ENCODE data around the gene CDK6.

The CDK6 gene

DNA sequence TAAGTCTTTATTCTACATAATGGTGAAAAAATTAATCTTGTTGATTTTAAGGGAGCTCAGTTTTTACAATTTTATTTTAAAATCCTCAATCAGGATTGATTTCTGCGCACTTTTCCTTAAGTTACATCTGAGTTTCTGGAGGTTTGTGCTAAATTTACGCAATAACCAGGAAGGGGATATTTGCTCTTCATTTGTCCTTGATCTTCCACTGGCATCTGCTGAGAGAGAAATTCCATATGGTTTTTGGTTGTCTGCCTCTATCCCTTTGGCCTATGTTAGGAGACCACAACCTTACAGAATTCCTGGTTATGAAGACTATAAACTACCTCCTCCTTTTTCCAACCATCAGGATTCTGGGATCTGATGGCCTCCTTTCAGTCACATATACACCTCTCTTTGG lies 20.1 kb upstream of the CDK6 start:
- Histone ChIP-seq H2AFZ (no peak overlapping the region), H3K4me3 (ENCODE audit: low read depth, low read length) (no peak overlapping the region), H3K27me3 (ENCODE audit: control insufficient read depth, insufficient read depth, low read length) (no peaks in the 10 kb centered on the region), H3K4me1 (no peaks in the 10 kb centered on the region), H3K9me3 (ENCODE audit: control insufficient read depth, low read length) (no peaks in the 10 kb centered on the region), H3K79me2 (no peaks in the 10 kb centered on the region), H3K4me2 (ENCODE audit: low read length) (no peak overlapping the region), H3K9ac (no peak overlapping the region), H3K27ac (no peak overlapping the region), H3K36me3 (ENCODE audit: control insufficient read depth, insufficient read depth, low read length) (no peaks in the 10 kb centered on the region)
- no peak for TF ChIP-seq CTCF (IDR thresholded peaks at IDR 0.05)

DNA sequence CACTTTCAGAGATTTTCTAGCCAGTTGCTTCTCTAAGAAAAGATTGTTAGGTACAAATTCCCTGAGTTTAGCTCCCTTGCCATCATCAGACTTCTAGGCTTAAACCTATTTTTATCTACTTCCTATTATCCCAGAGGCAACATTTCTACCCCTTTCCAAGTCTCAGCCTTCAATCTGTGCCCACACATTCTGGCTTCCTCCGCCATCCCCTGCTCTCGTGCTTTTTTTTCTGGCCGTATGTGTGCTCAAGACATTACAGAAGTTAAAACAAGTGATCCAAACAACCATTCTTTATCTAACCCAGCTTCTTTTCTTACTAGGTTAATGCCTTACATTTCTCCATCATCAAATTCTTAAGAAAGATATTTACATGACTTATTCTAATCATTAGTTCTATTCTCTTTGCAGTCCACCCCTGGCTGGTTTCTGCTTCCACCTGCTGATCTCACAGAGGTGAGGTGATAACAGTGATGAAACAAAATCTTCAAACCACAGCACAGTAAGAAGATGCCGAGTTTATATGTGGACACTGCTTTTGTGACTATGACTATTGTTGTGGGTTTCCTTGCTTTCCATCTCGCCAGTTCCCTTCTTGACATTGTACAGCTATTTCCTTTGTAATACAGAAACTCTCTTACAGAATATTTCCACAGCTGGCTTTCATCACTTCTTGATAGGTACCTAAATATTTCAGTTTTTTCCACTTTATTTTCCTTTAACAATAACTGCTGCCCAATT lies 18.3 kb upstream of the CDK6 start:
- H3K4me3 ChIP-seq (ENCODE audit: low read depth, low read length), result no peak overlapping the region
- no peaks in the 10 kb centered on the region for H3K4me1 ChIP-seq
- no peak for TF ChIP-seq CTCF (IDR thresholded peaks at IDR 0.05)
- H3K27me3 ChIP-seq (ENCODE audit: control insufficient read depth, insufficient read depth, low read length), result no peaks in the 10 kb centered on the region
- no peaks in the 10 kb centered on the region for H3K36me3 ChIP-seq (ENCODE audit: control insufficient read depth, insufficient read depth, low read length)
- H3K4me2 ChIP-seq (ENCODE audit: low read length), result no peak overlapping the region
- no peak overlapping the region for H2AFZ ChIP-seq
- no peak overlapping the region for H3K27ac ChIP-seq
- H3K9me3 ChIP-seq (ENCODE audit: control insufficient read depth, low read length), result no peaks in the 10 kb centered on the region
- H3K79me2 ChIP-seq, result no peaks in the 10 kb centered on the region
- H3K9ac ChIP-seq, result no peak overlapping the region

DNA sequence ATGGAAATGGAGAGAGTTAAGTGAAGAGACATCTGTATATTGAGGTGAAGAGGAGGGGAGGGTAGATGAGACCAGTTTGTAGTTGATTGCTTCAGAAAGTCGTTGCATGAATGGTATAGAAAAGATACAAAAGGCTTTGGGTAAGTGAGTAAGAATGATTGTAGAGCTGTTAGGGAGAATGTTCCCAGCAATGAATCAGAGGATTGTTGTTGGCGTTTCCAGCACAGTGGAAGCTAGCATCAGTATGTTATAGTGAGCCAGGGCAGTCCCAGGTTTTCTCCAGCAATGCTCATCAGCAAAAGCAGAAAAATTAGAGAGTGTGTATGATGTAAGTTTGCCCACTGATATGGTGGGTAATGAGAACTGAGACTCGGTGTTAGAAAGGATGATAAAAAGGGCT lies 15.4 kb upstream of the CDK6 start:
- H3K9ac ChIP-seq, result no peak overlapping the region
- no peaks in the 10 kb centered on the region for H3K27me3 ChIP-seq (ENCODE audit: control insufficient read depth, insufficient read depth, low read length)
- H3K79me2 ChIP-seq, result no peaks in the 10 kb centered on the region
- TF ChIP-seq CTCF (IDR thresholded peaks at IDR 0.05), result no peak
- no peaks in the 10 kb centered on the region for H3K9me3 ChIP-seq (ENCODE audit: control insufficient read depth, low read length)
- H3K27ac ChIP-seq, result no peak overlapping the region
- H2AFZ ChIP-seq, result no peak overlapping the region
- no peak overlapping the region for H3K4me2 ChIP-seq (ENCODE audit: low read length)
- no peak overlapping the region for H3K4me3 ChIP-seq (ENCODE audit: low read depth, low read length)
- no peaks in the 10 kb centered on the region for H3K36me3 ChIP-seq (ENCODE audit: control insufficient read depth, insufficient read depth, low read length)
- H3K4me1 ChIP-seq, result no peaks in the 10 kb centered on the region

DNA sequence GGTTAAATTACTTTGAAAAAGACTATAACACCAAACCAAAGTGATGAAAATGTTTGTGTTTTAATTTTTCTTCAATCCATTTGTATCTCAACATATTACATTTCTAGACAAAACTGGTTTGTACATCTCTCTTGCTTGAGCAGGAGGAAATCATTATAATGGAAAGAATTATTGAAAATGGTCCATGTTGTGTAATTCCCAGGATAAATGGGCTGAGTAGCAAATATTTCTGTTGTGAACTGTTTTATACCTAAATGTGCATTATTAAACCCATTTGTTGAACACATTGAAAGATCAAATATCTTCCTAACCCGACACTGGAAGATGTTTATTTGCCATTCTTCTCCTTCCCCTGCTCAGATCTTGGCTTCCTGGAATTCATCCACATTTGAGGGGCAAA lies 14.1 kb upstream of the CDK6 start:
- Histone ChIP-seq H3K4me1 (no peaks in the 10 kb centered on the region), H3K36me3 (ENCODE audit: control insufficient read depth, insufficient read depth, low read length) (no peaks in the 10 kb centered on the region), H3K9me3 (ENCODE audit: control insufficient read depth, low read length) (no peaks in the 10 kb centered on the region), H3K27me3 (ENCODE audit: control insufficient read depth, insufficient read depth, low read length) (no peaks in the 10 kb centered on the region), H3K4me2 (ENCODE audit: low read length) (no peak overlapping the region), H3K4me3 (ENCODE audit: low read depth, low read length) (no peak overlapping the region), H3K79me2 (no peaks in the 10 kb centered on the region), H3K27ac (no peak overlapping the region), H3K9ac (no peak overlapping the region), H2AFZ (no peak overlapping the region)
- no peak for TF ChIP-seq CTCF (IDR thresholded peaks at IDR 0.05)

DNA sequence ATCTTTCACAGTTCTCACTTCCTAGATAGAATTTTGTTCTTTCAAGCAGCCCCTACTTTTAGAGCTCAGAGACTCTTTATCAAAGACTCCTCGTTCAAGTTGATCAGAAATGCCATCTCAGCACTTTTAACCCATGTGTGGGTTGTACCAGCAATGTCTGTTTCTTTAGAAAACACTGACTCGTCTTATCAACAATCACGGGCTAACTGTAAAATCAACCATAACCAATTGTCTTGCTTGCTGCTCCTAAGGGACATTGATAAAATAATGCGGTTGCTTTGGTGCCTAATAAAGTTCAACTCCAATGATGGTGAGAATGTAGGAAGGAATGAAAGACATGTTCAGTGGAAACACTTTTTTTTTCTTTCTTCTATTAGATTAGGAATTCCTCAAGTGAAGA lies 12.9 kb upstream of the CDK6 start:
- H3K9ac ChIP-seq, result no peak overlapping the region
- no peak overlapping the region for H3K4me2 ChIP-seq (ENCODE audit: low read length)
- no peak overlapping the region for H2AFZ ChIP-seq
- H3K36me3 ChIP-seq (ENCODE audit: control insufficient read depth, insufficient read depth, low read length), result no peaks in the 10 kb centered on the region
- no peak for TF ChIP-seq CTCF (IDR thresholded peaks at IDR 0.05)
- no peaks in the 10 kb centered on the region for H3K4me1 ChIP-seq
- H3K9me3 ChIP-seq (ENCODE audit: control insufficient read depth, low read length), result no peaks in the 10 kb centered on the region
- no peak overlapping the region for H3K27ac ChIP-seq
- H3K27me3 ChIP-seq (ENCODE audit: control insufficient read depth, insufficient read depth, low read length), result no peaks in the 10 kb centered on the region
- H3K79me2 ChIP-seq, result no peaks in the 10 kb centered on the region
- no peak overlapping the region for H3K4me3 ChIP-seq (ENCODE audit: low read depth, low read length)
